SK-N-SH treated with all-trans-retinoic acid at 6 μM for 48 hours (cell line): Measurements from ENCODE around the gene ETV1.

Source experiments
- ESRRG ChIP-seq: fragments of 250-450 bp; sonication (Bioruptor Pico); IDR thresholded peaks from 2 replicates; pipeline ENCODE4 v1.6.1; 2021; ENCODE audit warnings: mild to moderate bottlenecking
- OSR1 ChIP-seq: fragments of 250-450 bp; sonication (Bioruptor Pico); IDR thresholded peaks from 2 replicates; pipeline ENCODE4 v1.8.0; 2022; ENCODE audit warnings: moderate library complexity, mild to moderate bottlenecking, inconsistent platforms
- TCF4 ChIP-seq: fragments of 250-450 bp; sonication (Bioruptor Pico); IDR thresholded peaks from 2 replicates; pipeline ENCODE4 v1.8.0; 2021; ENCODE audit warnings: mild to moderate bottlenecking, moderate library complexity, borderline replicate concordance
- TF ChIP-seq, protein P1 (sequence below): fragments of 250-450 bp; sonication (Bioruptor Pico); IDR thresholded peaks from 2 replicates; pipeline ENCODE4 v1.8.0; 2020; ENCODE audit warnings: mild to moderate bottlenecking, moderate library complexity, borderline replicate concordance
- TF ChIP-seq, protein P2 (sequence below): fragments of 250-450 bp; sonication (Bioruptor Pico); IDR thresholded peaks from 2 replicates; pipeline ENCODE4 v1.5.1; 2021; ENCODE audit warnings: mild to moderate bottlenecking, moderate library complexity

DNA sequence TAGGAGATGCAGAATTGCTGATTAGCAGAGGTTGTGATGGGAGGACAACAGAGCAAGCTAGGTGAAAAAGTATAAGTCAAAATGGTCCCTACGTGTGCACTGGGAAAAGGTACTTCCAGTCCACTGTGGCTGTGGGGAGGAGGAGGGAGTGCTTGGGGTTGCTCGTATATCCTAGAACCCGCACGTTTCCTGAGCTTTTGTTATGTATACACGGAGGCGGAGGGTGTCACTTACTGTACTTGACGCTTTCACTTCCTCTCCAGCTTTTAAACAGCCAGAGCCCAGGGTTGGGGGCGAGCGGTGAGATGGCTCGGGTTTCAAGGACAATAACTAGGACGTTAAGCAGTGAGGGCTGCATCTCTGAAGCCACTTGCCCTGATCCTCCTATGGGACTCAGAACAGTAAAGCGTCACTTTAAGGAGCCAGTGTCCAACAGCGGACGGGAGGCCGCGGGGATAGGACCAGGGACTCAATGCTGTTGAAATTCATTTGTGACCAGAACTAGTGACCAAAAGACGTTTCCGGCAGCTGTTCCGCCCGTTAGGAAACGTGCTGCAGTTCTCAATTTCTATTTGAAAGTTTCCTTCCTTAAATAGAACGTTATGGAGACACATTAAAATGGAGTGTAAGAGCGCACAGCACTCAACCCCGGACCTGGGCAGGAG lies 985 bp upstream of the ETV1 start:
- TF ChIP-seq ESRRG (CRISPR knock-in tag), result no peak
- TF ChIP-seq, protein P1, sequence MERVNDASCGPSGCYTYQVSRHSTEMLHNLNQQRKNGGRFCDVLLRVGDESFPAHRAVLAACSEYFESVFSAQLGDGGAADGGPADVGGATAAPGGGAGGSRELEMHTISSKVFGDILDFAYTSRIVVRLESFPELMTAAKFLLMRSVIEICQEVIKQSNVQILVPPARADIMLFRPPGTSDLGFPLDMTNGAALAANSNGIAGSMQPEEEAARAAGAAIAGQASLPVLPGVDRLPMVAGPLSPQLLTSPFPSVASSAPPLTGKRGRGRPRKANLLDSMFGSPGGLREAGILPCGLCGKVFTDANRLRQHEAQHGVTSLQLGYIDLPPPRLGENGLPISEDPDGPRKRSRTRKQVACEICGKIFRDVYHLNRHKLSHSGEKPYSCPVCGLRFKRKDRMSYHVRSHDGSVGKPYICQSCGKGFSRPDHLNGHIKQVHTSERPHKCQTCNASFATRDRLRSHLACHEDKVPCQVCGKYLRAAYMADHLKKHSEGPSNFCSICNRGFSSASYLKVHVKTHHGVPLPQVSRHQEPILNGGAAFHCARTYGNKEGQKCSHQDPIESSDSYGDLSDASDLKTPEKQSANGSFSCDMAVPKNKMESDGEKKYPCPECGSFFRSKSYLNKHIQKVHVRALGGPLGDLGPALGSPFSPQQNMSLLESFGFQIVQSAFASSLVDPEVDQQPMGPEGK, result no peak
- TF ChIP-seq OSR1, result no peak
- TF ChIP-seq, protein P2, sequence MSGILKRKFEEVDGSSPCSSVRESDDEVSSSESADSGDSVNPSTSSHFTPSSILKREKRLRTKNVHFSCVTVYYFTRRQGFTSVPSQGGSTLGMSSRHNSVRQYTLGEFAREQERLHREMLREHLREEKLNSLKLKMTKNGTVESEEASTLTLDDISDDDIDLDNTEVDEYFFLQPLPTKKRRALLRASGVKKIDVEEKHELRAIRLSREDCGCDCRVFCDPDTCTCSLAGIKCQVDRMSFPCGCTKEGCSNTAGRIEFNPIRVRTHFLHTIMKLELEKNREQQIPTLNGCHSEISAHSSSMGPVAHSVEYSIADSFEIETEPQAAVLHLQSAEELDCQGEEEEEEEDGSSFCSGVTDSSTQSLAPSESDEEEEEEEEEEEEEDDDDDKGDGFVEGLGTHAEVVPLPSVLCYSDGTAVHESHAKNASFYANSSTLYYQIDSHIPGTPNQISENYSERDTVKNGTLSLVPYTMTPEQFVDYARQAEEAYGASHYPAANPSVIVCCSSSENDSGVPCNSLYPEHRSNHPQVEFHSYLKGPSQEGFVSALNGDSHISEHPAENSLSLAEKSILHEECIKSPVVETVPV (CRISPR knock-in tag), result no peak
- no peak for TF ChIP-seq TCF4
